Spleen (tissue), 11 donors: Measurements from ENCODE around the gene SORBS2. TPM values are rescaled to one million over a fixed set of nuclear protein-coding genes. Genes with fewer than 3 reads are reported as not detected.

ENCODE experiments used
- DNase-seq: peaks from one replicate; pipeline ENCODE4 v3.0.0-alpha.2; 2020
- H3K27ac ChIP-seq, 8 donors: fragments of 200-600 bp; sonication (generic) in 7 of 8; 1 replicate in 4 of 8; 2 replicates in 4 of 8; pipeline versions ENCODE4 v1.5.0 to v1.8.0; 2016 to 2021; ENCODE audit warnings: inconsistent platforms in 4 of 8, mild to moderate bottlenecking in 4 of 8, moderate library complexity in 1 of 8
- H3K27me3 ChIP-seq, 7 donors: fragments of 200-600 bp; sonication (generic) in 6 of 7; replicated peaks in 1 of 7; 1 replicate in 4 of 7; 2 replicates in 3 of 7; pipeline versions ENCODE4 v1.5.0 to v1.8.0; 2016 to 2021; ENCODE audit warnings: inconsistent platforms in 3 of 7, mild to moderate bottlenecking in 1 of 7
- H3K36me3 ChIP-seq, 6 donors: fragments of 200-600 bp; sonication (generic) in 5 of 6; 1 replicate in 4 of 6; 2 replicates in 2 of 6; pipeline versions ENCODE4 v1.5.0 to v1.8.0; 2016 to 2021; ENCODE audit warnings: inconsistent platforms in 2 of 6
- H3K4me1 ChIP-seq, 6 donors: fragments of 200-600 bp; sonication (generic) in 5 of 6; 1 replicate in 3 of 6; 2 replicates in 3 of 6; pipeline versions ENCODE4 v1.5.0 to v1.8.0; 2016 to 2021; ENCODE audit warnings: inconsistent platforms in 3 of 6
- H3K4me3 ChIP-seq, 8 donors: fragments of 200-600 bp; sonication (generic) in 7 of 8; 1 replicate in 4 of 8; 2 replicates in 4 of 8; pipeline versions ENCODE4 v1.5.0 to v1.8.0; 2016 to 2021; ENCODE audit warnings: inconsistent platforms in 4 of 8, mild to moderate bottlenecking in 4 of 8, moderate library complexity in 2 of 8
- H3K9me3 ChIP-seq, 8 donors: fragments of 200-600 bp; sonication (generic) in 7 of 8; 1 replicate in 4 of 8; 2 replicates in 4 of 8; pipeline versions ENCODE4 v1.5.0 to v1.8.0; 2016 to 2021; ENCODE audit warnings: inconsistent platforms in 4 of 8
- POLR2A ChIP-seq, 3 donors: fragments of 450-650 bp; IDR thresholded peaks; one replicate each; pipeline ENCODE4 v1.5.1; 2017; ENCODE audit warnings: antibody characterized with exemption in 3 of 3, mild to moderate bottlenecking in 1 of 3
- POLR2AphosphoS5 ChIP-seq, 3 donors: sonication (generic); formaldehyde crosslinking; IDR thresholded peaks; one replicate each; pipeline ENCODE4 v1.5.1; 2017; ENCODE audit warnings: antibody characterized with exemption in 3 of 3
- WGBS, 5 donors: extraction: QIAGEN DNeasy Blood & Tissue Kit in 3 of 5; methylation state at CpG; one replicate each; pipeline versions ENCODE4 v1.1.5 to v1.1.7; 2013 to 2018; 5-methylcytosine and 5-hydroxymethylcytosine counted together
- intact Hi-C: fragments of 100-400 bp; cut with DNase I; formaldehyde crosslinking; loops from one replicate; pipeline ENCODE4 v1.15.0; 2023; ENCODE audit warnings: low total_unique reads
- polyA plus RNA-seq, 3 donors: library from polyadenylated mRNA; stranded (reverse); fragments of 200-250 nt; gene quantifications; one replicate each; pipeline ENCODE4 v1.2.1, GENCODE V29; 2013
- total RNA-seq, 7 donors: library from RNA; depleted of rRNA in 3 of 7; stranded (reverse); fragments of >200 nt in 3 of 7; fragmentation: NEBNext Ultra II Directional in 4 of 7; extraction: Animal tissue kit (Norgen Biotek cat#: 25700) in 4 of 7; gene quantifications; one replicate each; pipeline versions ENCODE4 v1.1.0 to v1.2.1, GENCODE V29; 2016 to 2021
- TF ChIP-seq, protein P1 (sequence below), 11 experiments: fragments of 200-600 bp in 7 of 11; fragments of 450-650 bp in 4 of 11; sonication (generic) in 4 of 11; IDR thresholded peaks in 8 of 11; conservative IDR thresholded peaks in 3 of 11; 1 replicate in 7 of 11; 2 replicates in 4 of 11; pipeline versions ENCODE4 v1.4.0 to v1.8.0; 2016 to 2021; ENCODE audit warnings: antibody characterized with exemption in 11 of 11, inconsistent platforms in 4 of 11, mild to moderate bottlenecking in 1 of 11
- donor health status: healthy with polysubstance abuse.
- donor health status: DM: no; HTN: no; CAD: no; lungs with moderate emphysema.
- donor health status: DM: no; HTN: no; CAD: no.
- donor health status: Bipolar disorder and iron deficiency.
- donor health status: healthy.
- donor health status: DM: no; HTN: no; CAD: no.
- donor health status: DM: yes; HTN: yes; CAD: no.

Gene SORBS2
- total and polyA plus RNA-seq, 10 donors, result 5.9 to 128 (median 84.8) TPM

DNA sequence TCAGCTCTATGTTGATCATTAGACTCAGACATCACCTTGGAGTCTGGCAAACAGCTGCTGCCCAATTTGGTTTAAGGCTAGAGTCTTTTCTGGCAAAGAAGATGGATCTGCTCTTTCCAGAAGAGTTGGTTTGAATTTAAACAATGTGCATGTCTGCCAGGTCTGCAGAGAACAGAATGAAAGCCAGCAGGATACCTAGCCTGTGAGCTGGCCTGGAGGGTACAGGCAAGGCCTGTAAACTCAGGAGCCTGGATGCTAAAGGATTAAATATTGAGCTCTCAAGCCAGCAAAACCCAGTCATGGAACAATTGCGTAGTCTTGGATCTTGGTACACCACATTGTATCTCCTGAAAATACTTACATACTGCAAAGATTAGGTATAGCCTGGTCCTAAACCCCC is 261.1 kb downstream of the SORBS2 start:
- H3K9me3 ChIP-seq, result no peaks in the 10 kb centered on the region
- TF ChIP-seq, protein P1, sequence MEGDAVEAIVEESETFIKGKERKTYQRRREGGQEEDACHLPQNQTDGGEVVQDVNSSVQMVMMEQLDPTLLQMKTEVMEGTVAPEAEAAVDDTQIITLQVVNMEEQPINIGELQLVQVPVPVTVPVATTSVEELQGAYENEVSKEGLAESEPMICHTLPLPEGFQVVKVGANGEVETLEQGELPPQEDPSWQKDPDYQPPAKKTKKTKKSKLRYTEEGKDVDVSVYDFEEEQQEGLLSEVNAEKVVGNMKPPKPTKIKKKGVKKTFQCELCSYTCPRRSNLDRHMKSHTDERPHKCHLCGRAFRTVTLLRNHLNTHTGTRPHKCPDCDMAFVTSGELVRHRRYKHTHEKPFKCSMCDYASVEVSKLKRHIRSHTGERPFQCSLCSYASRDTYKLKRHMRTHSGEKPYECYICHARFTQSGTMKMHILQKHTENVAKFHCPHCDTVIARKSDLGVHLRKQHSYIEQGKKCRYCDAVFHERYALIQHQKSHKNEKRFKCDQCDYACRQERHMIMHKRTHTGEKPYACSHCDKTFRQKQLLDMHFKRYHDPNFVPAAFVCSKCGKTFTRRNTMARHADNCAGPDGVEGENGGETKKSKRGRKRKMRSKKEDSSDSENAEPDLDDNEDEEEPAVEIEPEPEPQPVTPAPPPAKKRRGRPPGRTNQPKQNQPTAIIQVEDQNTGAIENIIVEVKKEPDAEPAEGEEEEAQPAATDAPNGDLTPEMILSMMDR (IDR thresholded peaks at IDR 0.05 in 8 of 11, conservative IDR thresholded peaks at IDR 0.05 in 3 of 11), result no peak
- TF ChIP-seq POLR2AphosphoS5 (IDR thresholded peaks at IDR 0.05), result no peak
- TF ChIP-seq POLR2A (IDR thresholded peaks at IDR 0.05), result no peak
- intact Hi-C loops, result no loop called here
- H3K4me3 ChIP-seq, result no peak overlapping the region
- no peak overlapping the region for H3K27ac ChIP-seq
- H3K36me3 ChIP-seq, result no peaks in the 10 kb centered on the region
- H3K27me3 ChIP-seq, result no peaks in the 10 kb centered on the region
- no peaks in the 10 kb centered on the region for H3K4me1 ChIP-seq
- no peak for DNase-seq
- 31 to 98% (median 74%) methylated on average over 1 of the region's 1 CpG for WGBS, 5 donors

DNA sequence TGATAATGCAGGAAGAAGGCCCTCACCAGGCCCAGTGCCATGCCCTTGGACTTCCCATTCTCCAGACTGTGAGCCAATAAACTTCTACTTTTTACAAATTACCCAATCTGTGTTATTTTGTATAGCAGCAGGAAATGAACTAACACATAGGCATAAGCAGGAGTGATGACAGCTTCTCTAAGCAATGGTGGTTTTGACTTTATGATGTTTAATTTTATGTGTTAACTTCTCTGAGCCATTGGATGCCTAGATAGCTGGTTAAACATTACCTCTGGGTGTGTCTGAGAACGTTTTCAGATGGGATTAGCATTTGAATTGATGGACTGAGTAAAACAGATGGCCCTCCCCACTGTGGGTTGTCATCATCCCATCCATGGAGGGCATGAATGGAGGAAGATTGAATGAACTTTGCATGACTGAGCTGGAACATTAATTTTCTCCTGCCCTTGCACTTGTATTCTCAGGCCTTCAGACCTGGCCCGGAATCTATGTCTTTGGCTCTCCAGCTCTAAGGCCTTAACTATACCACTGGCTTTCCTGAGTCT is 262.8 kb downstream of the SORBS2 start:
- no peak for TF ChIP-seq POLR2A (IDR thresholded peaks at IDR 0.05)
- TF ChIP-seq POLR2AphosphoS5 (IDR thresholded peaks at IDR 0.05), result no peak
- TF ChIP-seq, protein P1 (IDR thresholded peaks at IDR 0.05 in 8 of 11, conservative IDR thresholded peaks at IDR 0.05 in 3 of 11), result no peak
- no peaks in the 10 kb centered on the region for H3K9me3 ChIP-seq
- whole genome bisulfite sequencing, 5 donors, result 63 to 75% (median 71%) methylated on average over 2 of the region's 2 CpGs
- H3K4me3 ChIP-seq, result no peak overlapping the region
- intact Hi-C loops, result no loop called here
- no peak for DNase-seq
- peaks cover 0 to 4% (median 0%) of the 10 kb centered on the region in 7 donors for H3K27me3 ChIP-seq
- H3K36me3 ChIP-seq, result no peaks in the 10 kb centered on the region
- no peak overlapping the region for H3K27ac ChIP-seq
- H3K4me1 ChIP-seq, result no peaks in the 10 kb centered on the region

DNA sequence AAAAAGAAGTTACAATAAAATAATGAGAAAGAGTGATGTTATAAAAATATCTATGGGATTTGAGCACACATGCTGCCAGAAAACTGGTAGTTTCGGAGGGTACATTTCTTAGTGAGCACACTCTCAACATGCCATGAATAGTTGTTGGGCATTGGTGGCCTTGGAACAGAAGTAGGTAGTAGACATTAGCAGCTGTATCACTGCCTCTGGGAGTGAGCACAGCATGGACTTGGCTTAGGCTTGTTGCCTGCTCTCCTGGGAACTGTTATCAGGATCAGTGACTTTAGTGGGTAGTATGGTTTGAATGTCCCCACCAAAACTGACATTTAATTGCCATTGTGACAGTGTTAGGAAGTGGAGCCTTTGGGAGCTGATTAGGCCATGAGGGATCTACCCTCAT is 263.4 kb downstream of the SORBS2 start:
- DNase-seq, result no peak
- 88 to 97% (median 93%) methylated on average over 1 of the region's 1 CpG for WGBS, 5 donors
- no peak overlapping the region for H3K27ac ChIP-seq
- H3K9me3 ChIP-seq, result no peaks in the 10 kb centered on the region
- no peaks in the 10 kb centered on the region for H3K36me3 ChIP-seq
- H3K27me3 ChIP-seq, result peaks cover 0 to 4% (median 0%) of the 10 kb centered on the region in 7 donors
- H3K4me3 ChIP-seq, result no peak overlapping the region
- H3K4me1 ChIP-seq, result no peaks in the 10 kb centered on the region
- intact Hi-C loops, result no loop called here
- TF ChIP-seq POLR2A (IDR thresholded peaks at IDR 0.05) (no peak), POLR2AphosphoS5 (IDR thresholded peaks at IDR 0.05) (no peak)
- TF ChIP-seq, protein P1 (IDR thresholded peaks at IDR 0.05 in 8 of 11, conservative IDR thresholded peaks at IDR 0.05 in 3 of 11), result no peak

DNA sequence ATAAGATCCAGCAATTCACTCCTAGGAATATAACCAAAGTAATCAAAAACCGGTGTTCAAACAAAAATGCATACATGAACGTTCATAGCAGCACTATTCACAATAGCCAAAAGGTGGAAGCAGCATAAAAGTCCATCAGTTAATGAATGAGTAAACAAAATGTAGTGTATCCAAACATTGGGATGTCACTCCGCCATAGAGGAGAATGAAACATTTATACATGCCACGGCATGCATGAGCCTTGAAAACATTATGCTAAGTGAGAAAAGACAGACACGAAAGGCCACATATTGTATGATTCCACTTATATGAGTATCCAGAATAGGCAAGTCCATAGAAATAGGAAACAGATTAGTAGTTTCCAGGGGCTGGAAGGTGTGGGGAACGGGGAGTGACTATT is 265.7 kb downstream of the SORBS2 start:
- Histone ChIP-seq H3K9me3 (no peaks in the 10 kb centered on the region), H3K36me3 (no peaks in the 10 kb centered on the region), H3K4me1 (peaks cover 0 to 2% (median under 1%) of the 10 kb centered on the region in 6 donors), H3K27ac (no peak overlapping the region), H3K4me3 (no peak overlapping the region), H3K27me3 (peaks cover 0 to 4% (median 0%) of the 10 kb centered on the region in 7 donors)
- intact Hi-C loops, result no loop called here
- DNase-seq, result no peak
- TF ChIP-seq, protein P1 (IDR thresholded peaks at IDR 0.05 in 8 of 11, conservative IDR thresholded peaks at IDR 0.05 in 3 of 11), result no peak
- no peak for TF ChIP-seq POLR2A (IDR thresholded peaks at IDR 0.05)
- TF ChIP-seq POLR2AphosphoS5 (IDR thresholded peaks at IDR 0.05), result no peak
- 81 to 89% (median 85%) methylated on average over 6 of the region's 6 CpGs for WGBS, 5 donors
